Posterior vena cava (tissue), 2 donors: ENCODE measurements around the gene CST1. TPM values are rescaled to one million over a fixed set of nuclear protein-coding genes. Genes with fewer than 3 reads are reported as not detected.
"Not testable (repeated sequence)": the region's sequence is repeated elsewhere in the genome, so short reads cannot be mapped to it uniquely, and the experiment has no call there.

Experiments used
- DNase-seq: peaks from one replicate; pipeline ENCODE4 v3.0.0-alpha.2; 2020; ENCODE audit warnings: low spot score
- intact Hi-C, 2 donors: fragments of 100-400 bp; cut with DNase I; formaldehyde crosslinking; loops; one replicate each; pipeline versions ENCODE4 v1.14.1 to v1.14.2; 2022 to 2023
- total RNA-seq, 2 donors: library from RNA; stranded (reverse); fragmentation: NEBNext Ultra II Directional; extraction: Animal tissue kit (Norgen Biotek cat#: 25700); gene quantifications; one replicate each; pipeline ENCODE4 v1.2.1, GENCODE V29; 2021
- donor health status: DM: yes; HTN: yes; CAD: no.
- donor health status: DM: yes; HTN: yes; CAD: no.

CST1 gene
- total RNA-seq, 2 donors from 2014 or later: not detected

DNA sequence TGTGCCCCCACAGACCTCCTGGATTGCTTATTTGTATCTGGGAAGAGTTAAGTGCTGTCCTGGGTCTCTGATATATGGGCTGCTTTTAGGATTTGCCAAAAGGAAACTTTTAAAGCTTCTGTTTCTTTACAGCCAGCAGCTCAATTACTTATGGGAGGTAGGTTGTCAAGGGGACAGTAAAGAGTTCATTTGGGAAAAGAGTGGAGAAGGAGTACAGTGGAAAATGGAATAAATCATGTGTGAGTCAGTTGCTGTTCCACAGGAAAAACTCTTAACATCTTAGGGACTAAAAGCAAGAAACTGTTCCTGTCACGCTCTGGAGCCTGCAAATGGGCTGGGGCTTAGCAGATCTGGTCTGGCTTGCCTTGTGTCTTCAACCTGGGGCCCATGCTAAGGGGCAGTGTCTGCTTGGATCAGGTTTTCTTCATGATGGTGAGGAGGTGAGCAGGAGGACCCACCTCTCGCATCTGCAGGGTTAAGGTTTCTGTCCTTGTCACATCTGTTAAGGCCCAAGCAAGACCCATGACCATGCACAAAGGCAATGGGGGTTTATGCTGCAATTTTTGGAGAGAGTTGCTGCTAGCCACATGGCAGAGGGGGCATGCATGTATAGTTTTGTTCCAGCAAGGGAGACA lies 8.7 kb upstream of the CST1 start:
- no peak for DNase-seq
- intact Hi-C loops: no loop called here

DNA sequence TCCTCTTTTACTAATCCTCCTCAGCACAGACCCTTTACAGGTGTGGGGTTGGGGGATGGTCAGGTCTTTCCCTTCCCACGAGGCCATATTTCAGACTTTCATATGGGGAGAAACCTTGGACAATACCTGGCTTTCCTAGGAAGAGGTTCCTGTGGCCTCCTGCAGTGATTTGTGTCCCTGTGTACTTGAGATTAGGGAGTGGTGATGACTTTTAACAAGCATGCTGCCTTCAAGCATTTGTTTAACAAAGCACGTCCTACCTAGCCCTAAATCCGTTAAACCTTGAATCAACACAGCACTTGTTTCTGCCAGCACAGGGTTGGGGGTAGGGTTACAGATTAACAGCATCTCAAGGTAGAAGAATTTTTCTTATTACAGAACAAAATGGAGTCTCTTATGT lies 6.1 kb upstream of the CST1 start:
- DNase-seq: not testable (repeated sequence)

DNA sequence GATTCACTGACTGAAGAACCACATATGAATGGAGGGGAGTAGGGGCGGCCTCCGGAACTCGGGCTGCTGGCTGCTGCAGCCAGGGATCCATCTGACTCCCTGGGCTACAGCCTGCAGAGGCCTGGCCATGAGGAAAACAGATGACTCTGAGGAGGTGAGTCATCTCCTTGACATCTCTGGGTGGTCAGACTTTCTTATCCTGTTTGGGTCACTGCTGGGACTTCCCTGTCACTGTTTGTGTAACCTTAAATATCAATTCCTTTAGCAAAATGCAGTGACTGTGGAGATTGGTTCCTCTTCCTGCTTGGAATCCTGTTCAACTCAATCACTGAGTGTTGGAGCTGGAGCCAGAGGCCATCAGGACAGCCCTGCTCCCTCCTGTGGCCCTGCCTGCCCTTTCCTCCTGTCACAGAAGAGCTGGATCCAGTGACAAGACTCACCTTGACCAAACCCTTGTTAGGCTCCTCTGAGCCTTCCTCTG lies 4.4 kb upstream of the CST1 start:
- DNase-seq, intact Hi-C loops: not testable (repeated sequence)

More for the DNA sequence above, 6.1 kb upstream of the CST1 start:
- intact Hi-C loops: not testable (repeated sequence)

DNA sequence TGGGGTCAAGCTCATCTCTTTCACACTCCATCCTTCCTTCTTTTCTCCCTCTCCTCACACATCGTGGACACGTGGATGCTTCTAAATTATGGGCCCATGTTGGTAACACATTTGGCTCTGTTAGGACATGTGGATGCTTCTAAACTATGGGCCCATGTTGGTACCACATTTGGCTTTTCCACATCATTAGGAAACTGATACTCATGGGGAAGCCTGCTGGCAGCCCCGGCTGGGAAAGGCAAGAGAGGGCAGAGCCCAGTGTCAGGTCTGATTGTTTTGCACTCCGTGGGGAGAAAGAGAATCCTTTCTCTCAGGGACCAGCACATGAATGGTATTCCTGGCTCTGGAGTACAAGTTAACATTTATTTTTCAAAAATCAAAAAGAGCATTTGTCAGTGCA lies 4.0 kb upstream of the CST1 start:
- no peak for DNase-seq
- intact Hi-C loops: no loop called here

DNA sequence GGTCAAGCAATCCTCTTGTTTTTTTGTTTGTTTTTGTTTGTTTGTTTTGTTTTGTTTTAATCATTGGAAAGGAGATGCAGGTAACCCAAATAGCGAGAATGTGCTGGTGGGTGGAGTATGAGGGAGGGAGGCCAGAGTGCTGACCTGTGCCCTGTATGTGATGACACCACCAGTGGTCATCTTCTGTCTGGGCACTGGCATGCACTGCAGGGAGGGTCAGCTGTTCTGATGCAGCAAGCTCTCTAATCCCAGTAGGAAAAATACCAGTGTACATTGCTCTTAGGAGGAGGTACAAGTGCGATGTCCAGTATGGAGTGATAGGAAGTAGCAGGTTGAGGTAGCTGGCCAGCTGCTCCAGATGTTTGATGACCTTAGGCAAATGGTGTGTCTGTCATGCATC lies 2.9 kb upstream of the CST1 start:
- intact Hi-C loops: no loop called here
- DNase-seq: no peak

DNA sequence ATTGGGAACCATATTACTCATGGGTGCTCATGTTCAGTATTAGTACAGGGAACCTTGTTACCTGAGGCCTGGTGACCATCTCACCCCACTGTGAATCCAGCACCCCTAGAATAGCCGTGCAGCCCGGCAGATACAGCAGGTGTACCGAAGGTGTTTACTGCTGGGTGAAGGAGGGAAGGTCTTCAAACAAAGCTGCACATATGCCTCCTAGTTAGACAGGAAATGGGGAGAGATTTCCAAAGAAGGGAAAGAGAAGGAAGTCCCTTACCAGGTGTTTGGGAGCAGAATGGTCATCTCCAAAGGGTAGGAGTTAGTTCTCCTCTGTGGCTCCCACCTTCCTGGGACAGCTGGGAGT lies 2.4 kb upstream of the CST1 start:
- DNase-seq: no peak

DNA sequence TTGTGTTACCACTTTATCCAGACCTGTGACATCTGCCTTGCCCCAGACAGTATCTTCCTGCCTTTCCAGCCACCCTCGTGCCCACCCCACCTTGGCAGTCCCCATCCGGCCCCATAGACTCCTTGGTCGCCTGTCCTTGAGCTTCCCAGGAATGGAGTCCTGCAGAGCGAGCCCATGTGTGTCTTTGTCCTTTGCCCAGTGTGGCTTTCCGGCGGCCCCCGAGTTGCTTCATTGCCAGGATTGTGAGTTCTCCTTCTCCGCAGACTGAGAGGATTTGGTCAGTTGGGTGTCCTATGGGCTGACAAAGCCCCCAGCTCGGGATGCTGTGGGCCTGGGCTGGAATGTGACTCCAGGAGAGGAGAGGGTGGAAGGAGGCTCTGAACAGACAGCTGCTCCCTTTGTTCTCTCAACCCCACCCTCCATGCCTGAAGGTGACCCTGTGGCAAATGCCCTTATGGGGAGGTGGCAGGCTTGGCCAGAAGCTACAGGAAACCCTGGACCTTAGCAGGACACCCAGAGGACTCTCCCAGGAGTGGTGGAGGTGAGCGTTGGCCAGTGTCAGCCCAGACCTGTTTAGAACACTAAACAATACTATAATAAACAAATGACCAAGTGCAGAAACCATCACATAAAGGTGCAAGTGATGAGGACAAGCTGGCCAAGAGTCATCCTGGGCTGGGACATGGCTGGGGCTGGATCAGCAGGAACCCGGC lies 1.9 kb upstream of the CST1 start:
- DNase-seq: no peak

More for the DNA sequence above, 2.4 kb upstream of the CST1 start:
- intact Hi-C loops: no loop called here

DNA sequence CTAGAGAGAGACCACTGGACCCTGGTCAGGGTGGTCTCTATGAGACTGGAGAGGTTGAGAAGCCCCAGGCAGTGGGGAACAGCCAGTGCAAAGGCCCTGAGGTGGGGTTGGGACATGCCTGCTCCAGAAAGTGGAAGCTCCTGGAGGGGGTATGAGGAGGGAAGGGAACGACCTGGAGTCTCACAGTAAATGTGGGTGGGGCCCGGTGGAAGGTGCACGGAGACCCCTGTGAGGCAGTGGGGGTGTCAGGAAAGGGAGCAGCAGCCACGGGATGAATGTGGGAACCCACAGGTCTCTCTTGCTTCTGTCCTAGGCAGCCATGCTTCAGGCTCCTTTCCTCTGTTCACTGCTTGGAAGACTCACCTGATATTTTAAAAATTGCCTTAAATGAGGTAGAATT lies 1.3 kb upstream of the CST1 start:
- intact Hi-C loops: loop anchor here in 1 of 2 donors (1.0 kb wide), 1 partner anchor 29 kb away; no protein-coding TSS in a partner anchor
- DNase-seq: no peak

More for the DNA sequence above, 1.9 kb upstream of the CST1 start:
- intact Hi-C loops: loop anchor here in 1 of 2 donors (1.0 kb wide), 1 partner anchor 29 kb away; no protein-coding TSS in a partner anchor

DNA sequence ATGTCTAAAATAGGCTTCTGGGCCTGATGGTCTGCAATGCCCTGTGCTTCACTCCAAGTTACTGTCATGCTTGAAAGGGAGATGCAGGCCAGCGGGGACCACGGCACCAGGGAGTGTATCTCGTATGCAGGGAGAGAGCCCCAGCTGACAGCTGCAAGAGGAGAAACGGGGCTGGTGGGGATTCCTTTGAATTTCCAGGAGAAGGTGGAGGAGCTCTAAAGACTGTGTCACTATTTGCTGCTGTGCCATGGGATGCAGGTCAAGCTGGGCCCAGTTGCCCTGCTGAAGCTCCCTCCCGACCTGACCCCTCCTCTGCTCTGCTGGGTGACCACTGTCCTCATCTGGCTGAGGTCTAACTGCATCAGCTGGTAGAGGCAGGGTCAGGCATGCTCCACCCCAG lies 989 bp downstream of the CST1 start:
- intact Hi-C loops: no loop called here
- no peak for DNase-seq

DNA sequence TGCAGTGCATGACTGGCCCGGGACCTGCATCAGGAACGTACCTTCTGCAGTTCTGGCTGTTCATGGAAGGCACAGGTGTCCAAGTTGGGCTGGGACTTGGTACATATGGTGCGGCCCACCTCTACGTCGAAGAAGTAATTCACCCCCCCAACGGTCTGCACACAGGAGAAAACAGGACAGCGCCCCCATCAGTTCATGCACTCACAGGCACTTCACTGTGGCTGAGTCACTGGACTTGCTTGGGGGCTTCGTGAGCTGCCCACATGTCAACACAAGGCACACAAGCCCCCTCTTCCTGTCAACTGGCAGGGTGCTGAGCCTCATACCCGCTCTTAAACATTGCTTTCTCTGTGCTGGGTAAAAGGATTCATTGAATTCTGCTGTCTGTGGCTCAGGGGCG lies 1.8 kb downstream of the CST1 start:
- intact Hi-C loops: not testable (repeated sequence)

DNA sequence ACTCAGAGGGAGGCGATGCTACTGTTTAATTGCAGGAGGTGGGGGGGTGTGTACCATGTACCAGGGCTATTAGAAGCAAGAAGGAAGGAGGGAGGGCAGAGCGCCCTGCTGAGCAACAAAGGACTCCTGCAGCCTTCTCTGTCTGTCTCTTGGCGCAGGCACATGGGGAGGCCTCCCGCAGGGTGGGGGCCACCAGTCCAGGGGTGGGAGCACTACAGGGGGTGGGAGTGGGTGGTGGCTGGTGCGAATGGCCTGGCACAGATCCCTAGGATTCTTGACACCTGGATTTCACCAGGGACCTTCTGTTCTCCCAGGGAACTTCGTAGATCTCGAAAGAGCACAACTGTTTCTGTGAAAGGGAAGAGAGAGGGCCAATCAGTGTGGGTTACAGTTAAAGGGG lies 3.2 kb downstream of the CST1 start:
- DNase-seq, intact Hi-C loops: not testable (repeated sequence)

More for the DNA sequence above, 1.8 kb downstream of the CST1 start:
- DNase-seq: not testable (repeated sequence)

DNA sequence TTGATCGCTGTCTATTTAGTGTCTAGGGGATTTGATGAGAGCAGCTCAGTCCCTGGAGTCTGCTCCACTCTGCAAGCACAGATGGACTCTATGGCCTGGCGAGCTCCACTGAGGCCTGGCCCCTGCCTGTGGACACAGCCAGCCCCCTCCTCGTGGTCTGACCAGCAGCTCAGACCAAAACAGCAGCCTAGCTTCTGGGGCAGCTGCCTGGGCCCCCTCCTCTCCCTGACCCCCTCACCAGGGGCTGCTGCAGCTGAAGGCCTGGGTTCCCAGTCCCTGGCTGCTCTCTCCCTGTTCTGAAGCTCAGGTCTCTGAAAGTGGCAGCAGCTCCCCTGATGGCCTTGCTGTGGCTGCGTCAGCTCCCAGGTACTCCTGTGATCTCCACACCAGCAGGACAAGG lies 3.6 kb downstream of the CST1 start:
- DNase-seq, intact Hi-C loops: not testable (repeated sequence)

DNA sequence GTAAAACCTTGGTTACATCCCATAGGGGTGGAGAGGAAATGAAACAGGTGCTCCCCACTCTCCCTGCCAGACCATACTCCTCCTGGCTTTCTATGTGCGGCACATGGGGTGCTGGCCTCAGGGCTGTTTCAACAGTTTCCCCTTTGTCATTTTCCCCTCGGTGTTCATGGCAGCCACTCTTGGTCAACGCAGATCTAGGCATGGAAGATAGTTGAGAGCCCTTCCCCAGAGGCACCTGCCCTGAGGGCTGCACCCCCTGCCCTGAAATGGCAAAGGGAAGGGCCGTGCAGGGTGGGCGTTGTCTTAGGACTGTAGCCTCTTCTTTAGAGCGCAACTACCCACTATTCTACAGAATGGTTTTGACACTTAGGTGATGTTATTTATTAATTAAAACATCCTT lies 4.4 kb downstream of the CST1 start:
- DNase-seq: no peak
- intact Hi-C loops: no loop called here

DNA sequence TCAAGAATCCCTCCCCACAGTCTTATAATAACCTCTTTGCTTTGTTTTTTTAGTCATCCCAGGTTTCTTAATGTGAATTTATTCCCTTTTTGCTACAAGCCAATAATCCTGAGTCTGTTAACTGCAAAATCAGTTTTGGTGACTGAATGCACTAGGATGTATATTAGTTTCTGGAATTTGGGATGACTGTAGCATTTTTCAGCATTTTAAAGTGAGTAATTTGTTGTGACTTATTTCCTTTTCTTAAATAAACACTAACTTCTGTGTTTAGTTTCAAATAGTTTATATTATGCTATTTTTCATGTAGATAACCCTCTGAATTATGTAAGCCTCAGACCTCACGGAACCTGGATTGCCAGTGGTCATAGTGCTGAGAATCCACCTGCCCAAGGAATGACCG lies 5.5 kb downstream of the CST1 start:
- intact Hi-C loops: no loop called here
- DNase-seq: no peak

DNA sequence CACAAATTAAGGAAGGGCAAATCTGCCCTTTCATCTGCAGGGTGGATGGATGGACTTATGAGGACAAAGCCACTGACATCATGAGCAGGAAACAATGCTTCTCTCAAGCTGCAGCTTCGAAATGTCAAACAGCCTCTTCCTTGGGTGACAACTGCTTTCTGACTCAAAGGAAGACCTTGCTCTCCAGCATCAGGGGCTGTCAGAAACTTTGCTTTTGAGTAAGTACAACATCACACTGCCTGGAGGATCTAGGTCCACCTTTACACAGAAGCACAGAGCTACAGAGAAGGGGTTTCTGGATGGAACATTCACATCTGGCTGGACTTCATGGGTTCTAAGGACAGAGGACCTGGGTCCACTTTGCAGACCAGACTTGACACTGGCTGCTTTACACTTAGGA lies 5.9 kb downstream of the CST1 start:
- no peak for DNase-seq
- intact Hi-C loops: no loop called here

DNA sequence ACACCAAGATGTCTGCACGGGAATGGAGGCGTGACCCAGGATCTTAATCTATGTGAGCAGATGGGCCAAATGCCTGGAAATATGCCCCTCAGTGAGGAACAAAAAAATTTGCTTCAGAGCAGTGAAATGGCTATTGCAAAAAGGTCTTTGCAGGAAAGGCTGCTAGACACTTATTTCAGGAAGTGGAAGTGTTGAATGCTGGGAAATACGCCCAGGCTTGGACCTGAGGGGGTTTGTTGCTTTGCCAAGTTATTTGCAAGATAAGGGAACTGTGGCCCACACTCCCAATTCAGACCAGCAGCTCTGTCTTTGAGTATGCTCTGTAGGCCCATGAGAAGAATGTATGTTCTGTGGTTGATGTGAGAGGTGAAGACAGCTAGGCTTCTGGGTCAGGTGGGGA lies 15.3 kb downstream of the CST1 start:
- DNase-seq, intact Hi-C loops: not testable (repeated sequence)

DNA sequence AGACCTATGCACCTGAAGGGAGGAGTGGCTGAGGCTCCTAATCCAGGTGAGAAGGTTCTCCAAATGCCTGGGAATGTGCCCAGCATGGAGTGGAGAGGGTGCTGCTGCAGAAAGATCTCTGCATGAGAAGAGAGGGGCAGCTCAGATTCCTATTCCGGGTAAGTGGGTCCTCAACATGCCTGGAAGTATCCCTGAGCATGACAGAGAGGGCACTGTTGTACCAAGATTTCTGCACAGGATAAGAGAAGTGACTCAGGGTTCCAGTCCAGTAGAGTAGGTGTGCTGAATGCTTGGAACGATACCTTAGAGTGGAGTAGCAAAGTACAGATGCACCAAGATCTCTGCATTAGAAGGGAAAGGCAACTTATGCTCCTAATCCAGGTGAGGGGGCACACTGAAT lies 15.8 kb downstream of the CST1 start:
- DNase-seq, intact Hi-C loops: not testable (repeated sequence)

DNA sequence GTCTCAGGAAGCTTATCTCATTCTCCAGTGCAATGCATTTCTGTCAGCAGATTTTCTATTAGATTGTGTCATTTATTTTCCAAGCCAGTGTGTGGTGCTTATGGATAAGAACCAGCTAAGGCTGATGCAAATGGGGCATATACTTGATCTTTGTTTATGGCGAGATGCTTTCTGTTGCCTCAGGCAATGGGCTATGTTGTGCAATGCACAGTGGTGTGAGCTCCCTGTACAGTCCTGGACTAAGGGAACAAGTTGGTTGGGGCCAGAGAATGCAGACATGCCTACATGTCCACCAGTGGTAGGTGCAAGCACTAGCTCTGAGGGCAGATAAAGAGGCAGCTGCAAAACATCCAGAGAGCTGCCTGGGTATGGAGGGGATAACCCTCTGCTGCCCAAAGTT lies 16.3 kb downstream of the CST1 start:
- intact Hi-C loops, DNase-seq: not testable (repeated sequence)

DNA sequence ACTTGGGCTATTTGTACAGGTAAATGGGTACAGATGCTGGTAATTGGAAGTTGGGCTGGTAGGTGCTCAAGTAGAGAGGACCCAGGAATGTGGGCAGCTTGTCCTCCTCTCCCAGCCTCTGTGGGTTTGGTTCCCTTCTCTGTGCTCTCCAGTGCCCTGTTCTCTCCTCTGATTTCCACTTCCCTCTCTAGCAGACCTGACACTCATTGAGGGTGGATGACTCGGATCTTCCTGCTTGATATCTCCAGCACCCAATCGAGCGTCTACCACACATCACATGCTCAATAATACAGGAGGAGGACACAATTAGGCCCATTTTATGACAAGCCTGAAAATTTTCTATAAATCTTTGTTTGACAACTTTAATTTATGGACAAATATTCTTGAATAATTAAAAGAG lies 23.7 kb downstream of the CST1 start:
- DNase-seq: no peak
- intact Hi-C loops: no loop called here

DNA sequence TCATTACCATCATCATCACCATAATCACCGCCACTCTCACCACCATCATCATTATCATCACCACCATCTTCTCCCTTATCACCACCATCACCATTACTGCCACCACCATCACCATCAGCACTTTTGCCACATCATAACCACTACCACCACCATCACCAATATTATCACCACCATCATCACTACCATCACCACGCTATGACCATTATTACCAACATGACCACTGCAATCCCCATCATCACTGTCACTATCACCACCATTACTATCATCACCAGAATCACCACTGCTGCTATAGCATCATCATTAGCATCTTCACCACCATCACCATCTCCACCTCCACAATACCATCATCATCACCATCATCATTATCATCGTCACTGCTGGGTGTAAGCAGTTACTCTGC lies 25.6 kb downstream of the CST1 start:
- intact Hi-C loops: no loop called here
- no peak for DNase-seq
